ENCODE measurements around the gene DET1.

- TF ChIP-seq EZH2phosphoT487 (IDR thresholded peaks at IDR 0.05; ENCODE audit: borderline replicate concordance, low read length): no peak
- TF ChIP-seq CTCF (IDR thresholded peaks at IDR 0.05; ENCODE audit: low read depth, low read length, poor library complexity, severe bottlenecking): no peak
Measured at GRCh38 chr15:88574655-88575054, 28.2 kb upstream of the DET1 start.
